HEK293 (cell line): ENCODE measurements around the gene CHD5.

ENCODE experiments used
- CTCF ChIA-PET: fragments of 350-600 bp; formaldehyde crosslinking; extraction: SDS; loops from one replicate; lab custom pipeline; 2021; ENCODE audit warnings: antibody characterized with exemption; lab: Yijun Ruan, JAX
- POLR2A ChIA-PET: fragments of 300-600 bp; formaldehyde crosslinking; extraction: SDS; loops from one replicate; lab custom pipeline; 2020; ENCODE audit warnings: antibody characterized with exemption, inconsistent platforms; lab: Yijun Ruan, JAX
- H3K27ac ChIP-seq: fragments of 200-500 bp; sonication (Bioruptor generic); 2 replicates; pipeline ENCODE4 v1.5.1; 2014; ENCODE audit warnings: low read depth, low read length, control low read depth, inconsistent platforms; ENCODE audit errors: extremely low read depth
- H3K36me3 ChIP-seq, 2 experiments: fragments of 200-500 bp in 1 of 2; sonication (Bioruptor generic) in 1 of 2; 1 replicate in 1 of 2; 2 replicates in 1 of 2; pipeline ENCODE4 v1.5.1; 2014 to 2017; ENCODE audit warnings: inconsistent platforms in 2 of 2, low read length in 2 of 2; ENCODE audit not compliant: control insufficient read depth in 2 of 2, insufficient read depth in 1 of 2
- H3K4me1 ChIP-seq: fragments of 200-500 bp; sonication (Bioruptor generic); 2 replicates; pipeline ENCODE4 v1.5.1; 2014; ENCODE audit warnings: mild to moderate bottlenecking, low read length, inconsistent platforms; ENCODE audit not compliant: control insufficient read depth, insufficient read depth
- H3K4me3 ChIP-seq: 2 replicates; pipeline ENCODE4 v1.5.1; 2011; ENCODE audit warnings: low read depth, mild to moderate bottlenecking, control low read depth, low read length, moderate library complexity
- H3K9me3 ChIP-seq: fragments of 200-500 bp; sonication (Bioruptor generic); 2 replicates; pipeline ENCODE4 v1.5.1; 2014; ENCODE audit warnings: low read depth, low read length, inconsistent platforms; ENCODE audit not compliant: control insufficient read depth, insufficient read depth
- BCL6B ChIP-seq: fragments of 450-650 bp; formaldehyde crosslinking; IDR thresholded peaks from 2 replicates; pipeline ENCODE4 v1.5.1; 2017; ENCODE audit warnings: missing biosample characterization, missing genetic modification characterization
- KLF10 ChIP-seq: fragments of 450-650 bp; IDR thresholded peaks from 2 replicates; pipeline ENCODE4 v1.5.1; 2018; ENCODE audit warnings: missing biosample characterization, mild to moderate bottlenecking, missing genetic modification characterization
- YY1 ChIP-seq: fragments of 450-650 bp; formaldehyde crosslinking; IDR thresholded peaks from 2 replicates; pipeline ENCODE4 v1.5.1; 2018; ENCODE audit warnings: missing biosample characterization, missing genetic modification characterization
- ZBTB20 ChIP-seq: fragments of 450-650 bp; formaldehyde crosslinking; IDR thresholded peaks from 2 replicates; pipeline ENCODE4 v1.5.1; 2016; ENCODE audit warnings: missing biosample characterization, missing genetic modification characterization
- ZBTB48 ChIP-seq: fragments of 450-650 bp; formaldehyde crosslinking; IDR thresholded peaks from 2 replicates; pipeline ENCODE4 v1.5.1; 2016; ENCODE audit warnings: missing biosample characterization, missing genetic modification characterization
- ZFHX2 ChIP-seq: fragments of 450-650 bp; formaldehyde crosslinking; conservative IDR thresholded peaks from 2 replicates; pipeline ENCODE4 v1.5.1; 2016; ENCODE audit warnings: missing biosample characterization, missing genetic modification characterization
- ZNF146 ChIP-seq: fragments of 450-650 bp; formaldehyde crosslinking; IDR thresholded peaks from 2 replicates; pipeline ENCODE4 v1.5.1; 2016; ENCODE audit warnings: missing biosample characterization, missing genetic modification characterization
- ZNF202 ChIP-seq: fragments of 450-650 bp; formaldehyde crosslinking; IDR thresholded peaks from 2 replicates; pipeline ENCODE4 v1.5.1; 2016; ENCODE audit warnings: missing biosample characterization, missing genetic modification characterization, borderline replicate concordance
- ZNF335 ChIP-seq: fragments of 450-650 bp; formaldehyde crosslinking; conservative IDR thresholded peaks from 2 replicates; pipeline ENCODE4 v1.5.1; 2016; ENCODE audit warnings: missing biosample characterization, missing genetic modification characterization
- ZNF394 ChIP-seq: fragments of 450-650 bp; formaldehyde crosslinking; IDR thresholded peaks from 2 replicates; pipeline ENCODE4 v1.5.1; 2016; ENCODE audit warnings: missing biosample characterization, missing genetic modification characterization, mild to moderate bottlenecking, moderate library complexity, borderline replicate concordance
- ZNF449 ChIP-seq: fragments of 450-650 bp; formaldehyde crosslinking; IDR thresholded peaks from 2 replicates; pipeline ENCODE4 v1.5.1; 2017; ENCODE audit warnings: missing biosample characterization, mild to moderate bottlenecking, missing genetic modification characterization, moderate library complexity
- ZNF585B ChIP-seq: fragments of 450-650 bp; formaldehyde crosslinking; IDR thresholded peaks from 2 replicates; pipeline ENCODE4 v1.5.1; 2016; ENCODE audit warnings: missing biosample characterization, missing genetic modification characterization
- ZNF837 ChIP-seq: fragments of 450-650 bp; formaldehyde crosslinking; IDR thresholded peaks from 2 replicates; pipeline ENCODE4 v1.5.1; 2016; ENCODE audit warnings: missing biosample characterization, missing genetic modification characterization
- ZSCAN23 ChIP-seq: fragments of 450-650 bp; formaldehyde crosslinking; IDR thresholded peaks from 2 replicates; pipeline ENCODE4 v1.5.1; 2016; ENCODE audit warnings: missing biosample characterization, missing genetic modification characterization
- TF ChIP-seq, protein P1 (sequence below): fragments of 450-650 bp; formaldehyde crosslinking; IDR thresholded peaks from 2 replicates; pipeline ENCODE4 v1.5.1; 2017; ENCODE audit warnings: missing biosample characterization, missing genetic modification characterization
- TF ChIP-seq, protein P2 (sequence below): fragments of 450-650 bp; formaldehyde crosslinking; IDR thresholded peaks from 2 replicates; pipeline ENCODE4 v1.5.0; 2017; ENCODE audit warnings: missing biosample characterization, missing genetic modification characterization, borderline replicate concordance
- TF ChIP-seq, protein P3 (sequence below): fragments of 450-650 bp; formaldehyde crosslinking; IDR thresholded peaks from 2 replicates; pipeline ENCODE4 v1.5.1; 2016; ENCODE audit warnings: missing biosample characterization, missing genetic modification characterization
- TF ChIP-seq, protein P4 (sequence below): fragments of 450-650 bp; formaldehyde crosslinking; IDR thresholded peaks from 2 replicates; pipeline ENCODE4 v1.5.1; 2016; ENCODE audit warnings: missing biosample characterization, missing genetic modification characterization
- TF ChIP-seq, protein P5 (sequence below): fragments of 450-650 bp; IDR thresholded peaks from 2 replicates; pipeline ENCODE4 v1.5.1; 2018; ENCODE audit warnings: missing biosample characterization, mild to moderate bottlenecking, missing genetic modification characterization

Gene CHD5

DNA sequence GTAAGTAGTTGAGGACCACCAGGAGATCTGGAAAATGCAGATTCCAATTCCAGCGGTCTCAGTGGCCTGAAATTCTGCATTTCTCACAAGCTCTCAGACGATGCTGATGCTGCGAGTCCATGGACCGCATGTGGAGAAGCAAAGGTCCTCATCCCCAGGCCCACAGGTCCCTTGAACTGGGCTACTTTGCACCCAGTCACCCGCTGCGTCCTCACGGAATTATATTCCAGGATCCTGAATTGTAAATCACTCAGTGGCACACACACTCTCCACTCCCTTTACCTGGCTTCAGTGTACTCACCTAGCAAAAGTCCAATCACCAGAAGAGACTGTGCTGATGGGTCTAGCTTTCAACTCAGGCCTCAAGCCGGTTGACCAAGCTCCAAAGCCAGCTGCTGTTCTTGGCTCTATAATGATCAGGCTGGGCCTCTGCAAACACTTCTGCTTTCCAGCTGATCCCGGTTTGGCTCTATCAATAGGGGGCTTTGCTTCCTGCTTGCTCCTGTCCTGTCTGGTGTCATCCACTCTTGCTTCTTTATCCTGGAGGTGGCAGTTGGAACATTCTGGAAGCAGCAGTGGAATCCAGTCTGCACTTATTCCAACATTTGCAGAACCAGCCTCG, 20.2 kb upstream of the CHD5 start:
- no peaks in the 10 kb centered on the region for H3K9me3 ChIP-seq
- H3K27ac ChIP-seq: peak overlapping the region; percentile 76
- CTCF ChIA-PET: interaction anchor here (0.6 to 2.9 kb wide), 4 partner anchors 16 to 38 kb away, joined by 3 to 12 read pairs (median 3); no protein-coding TSS in a partner anchor
- H3K4me3 ChIP-seq: peak overlapping the region; percentile 33
- 0 out of 2 replicates have a peak, but pooled peaks have one; percentile 2 for TF ChIP-seq ZNF146
- no peak for TF ChIP-seq ZNF449 (tag by site-specific recombination)
- TF ChIP-seq ZBTB20: peak; percentile 65
- TF ChIP-seq, protein P1, sequence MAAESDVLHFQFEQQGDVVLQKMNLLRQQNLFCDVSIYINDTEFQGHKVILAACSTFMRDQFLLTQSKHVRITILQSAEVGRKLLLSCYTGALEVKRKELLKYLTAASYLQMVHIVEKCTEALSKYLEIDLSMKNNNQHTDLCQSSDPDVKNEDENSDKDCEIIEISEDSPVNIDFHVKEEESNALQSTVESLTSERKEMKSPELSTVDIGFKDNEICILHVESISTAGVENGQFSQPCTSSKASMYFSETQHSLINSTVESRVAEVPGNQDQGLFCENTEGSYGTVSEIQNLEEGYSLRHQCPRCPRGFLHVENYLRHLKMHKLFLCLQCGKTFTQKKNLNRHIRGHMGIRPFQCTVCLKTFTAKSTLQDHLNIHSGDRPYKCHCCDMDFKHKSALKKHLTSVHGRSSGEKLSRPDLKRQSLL (tag by site-specific recombination): peak; percentile 78
- TF ChIP-seq ZNF335 (tag by site-specific recombination): peak; percentile 70
- peak; percentile 1; the same call in 1 of the 2 replicates for TF ChIP-seq ZBTB48 (tag by site-specific recombination)
- TF ChIP-seq, all 188 proteins: peak for 5
- peaks cover 4% of the 10 kb centered on the region; the same call in 1 of the 2 replicates for H3K4me1 ChIP-seq
- H3K36me3 ChIP-seq: peaks cover 19 to 30% of the 10 kb centered on the region in 2 experiments; a peak in 2 of 3 replicates
- POLR2A ChIA-PET: interaction anchor here (1.0 to 2.1 kb wide), 2 partner anchors 17 to 36 kb away, joined by 3 to 7 read pairs; partner anchors contain the start of gene ICMT

GRCh38 chr1:6199298-6200187, 19.4 kb upstream of the CHD5 start, which contains the start of gene RPL22:
RPL22 (minus strand) TSS chr1:6199595; CDS start chr1:6199573, 22 bp downstream.
- ChIA-PET POLR2A (interaction anchor here (1.0 to 2.1 kb wide), 3 partner anchors 18 to 39 kb away, joined by 3 to 7 read pairs (median 3); partner anchors contain the start of gene ICMT), CTCF (interaction anchor here (0.6 to 2.9 kb wide), 5 partner anchors 15 to 238 kb away, joined by 3 to 12 read pairs (median 3); no protein-coding TSS in a partner anchor)
- Histone ChIP-seq H3K4me3 (peak within 1 kb of the TSS; percentile 99), H3K27ac (peak within 1 kb of the TSS; percentile 76), H3K4me1 (peaks cover 4% of the 10 kb centered on the region; the same call in 1 of the 2 replicates), H3K36me3 (peaks cover 24 to 37% of the 10 kb centered on the region in 2 experiments; a peak in 2 of 3 replicates), H3K9me3 (no peaks in the 10 kb centered on the region)
- TF ChIP-seq ZNF837 (tag by site-specific recombination): no peak
- TF ChIP-seq ZNF202 (tag by site-specific recombination): no peak
- TF ChIP-seq, protein P2, sequence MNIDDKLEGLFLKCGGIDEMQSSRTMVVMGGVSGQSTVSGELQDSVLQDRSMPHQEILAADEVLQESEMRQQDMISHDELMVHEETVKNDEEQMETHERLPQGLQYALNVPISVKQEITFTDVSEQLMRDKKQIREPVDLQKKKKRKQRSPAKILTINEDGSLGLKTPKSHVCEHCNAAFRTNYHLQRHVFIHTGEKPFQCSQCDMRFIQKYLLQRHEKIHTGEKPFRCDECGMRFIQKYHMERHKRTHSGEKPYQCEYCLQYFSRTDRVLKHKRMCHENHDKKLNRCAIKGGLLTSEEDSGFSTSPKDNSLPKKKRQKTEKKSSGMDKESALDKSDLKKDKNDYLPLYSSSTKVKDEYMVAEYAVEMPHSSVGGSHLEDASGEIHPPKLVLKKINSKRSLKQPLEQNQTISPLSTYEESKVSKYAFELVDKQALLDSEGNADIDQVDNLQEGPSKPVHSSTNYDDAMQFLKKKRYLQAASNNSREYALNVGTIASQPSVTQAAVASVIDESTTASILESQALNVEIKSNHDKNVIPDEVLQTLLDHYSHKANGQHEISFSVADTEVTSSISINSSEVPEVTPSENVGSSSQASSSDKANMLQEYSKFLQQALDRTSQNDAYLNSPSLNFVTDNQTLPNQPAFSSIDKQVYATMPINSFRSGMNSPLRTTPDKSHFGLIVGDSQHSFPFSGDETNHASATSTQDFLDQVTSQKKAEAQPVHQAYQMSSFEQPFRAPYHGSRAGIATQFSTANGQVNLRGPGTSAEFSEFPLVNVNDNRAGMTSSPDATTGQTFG: no peak
- peak; percentile 86 for TF ChIP-seq KLF10 (tag by site-specific recombination)
- TF ChIP-seq, protein P3, sequence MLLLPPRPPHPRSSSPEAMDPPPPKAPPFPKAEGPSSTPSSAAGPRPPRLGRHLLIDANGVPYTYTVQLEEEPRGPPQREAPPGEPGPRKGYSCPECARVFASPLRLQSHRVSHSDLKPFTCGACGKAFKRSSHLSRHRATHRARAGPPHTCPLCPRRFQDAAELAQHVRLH (tag by site-specific recombination): 0 out of 2 replicates have a peak, but pooled peaks have one; percentile 18
- peak; percentile 42 for TF ChIP-seq ZFHX2
- TF ChIP-seq ZSCAN23 (tag by site-specific recombination): no peak
- peak; percentile 26; the same call in 1 of the 2 replicates for TF ChIP-seq ZNF394 (tag by site-specific recombination)
- TF ChIP-seq ZNF585B (tag by site-specific recombination): no peak
- no peak for TF ChIP-seq BCL6B (tag by site-specific recombination)
- TF ChIP-seq, protein P4, sequence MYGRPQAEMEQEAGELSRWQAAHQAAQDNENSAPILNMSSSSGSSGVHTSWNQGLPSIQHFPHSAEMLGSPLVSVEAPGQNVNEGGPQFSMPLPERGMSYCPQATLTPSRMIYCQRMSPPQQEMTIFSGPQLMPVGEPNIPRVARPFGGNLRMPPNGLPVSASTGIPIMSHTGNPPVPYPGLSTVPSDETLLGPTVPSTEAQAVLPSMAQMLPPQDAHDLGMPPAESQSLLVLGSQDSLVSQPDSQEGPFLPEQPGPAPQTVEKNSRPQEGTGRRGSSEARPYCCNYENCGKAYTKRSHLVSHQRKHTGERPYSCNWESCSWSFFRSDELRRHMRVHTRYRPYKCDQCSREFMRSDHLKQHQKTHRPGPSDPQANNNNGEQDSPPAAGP (tag by site-specific recombination): peak; percentile 63
- TF ChIP-seq, protein P5, sequence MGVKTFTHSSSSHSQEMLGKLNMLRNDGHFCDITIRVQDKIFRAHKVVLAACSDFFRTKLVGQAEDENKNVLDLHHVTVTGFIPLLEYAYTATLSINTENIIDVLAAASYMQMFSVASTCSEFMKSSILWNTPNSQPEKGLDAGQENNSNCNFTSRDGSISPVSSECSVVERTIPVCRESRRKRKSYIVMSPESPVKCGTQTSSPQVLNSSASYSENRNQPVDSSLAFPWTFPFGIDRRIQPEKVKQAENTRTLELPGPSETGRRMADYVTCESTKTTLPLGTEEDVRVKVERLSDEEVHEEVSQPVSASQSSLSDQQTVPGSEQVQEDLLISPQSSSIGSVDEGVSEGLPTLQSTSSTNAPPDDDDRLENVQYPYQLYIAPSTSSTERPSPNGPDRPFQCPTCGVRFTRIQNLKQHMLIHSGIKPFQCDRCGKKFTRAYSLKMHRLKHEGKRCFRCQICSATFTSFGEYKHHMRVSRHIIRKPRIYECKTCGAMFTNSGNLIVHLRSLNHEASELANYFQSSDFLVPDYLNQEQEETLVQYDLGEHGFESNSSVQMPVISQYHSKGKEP: peak; percentile 70; the same call in 1 of the 2 replicates
- peak; percentile 97 for TF ChIP-seq YY1
